Esophagus muscularis mucosa (tissue), 4 donors: ENCODE measurements around the gene RIPPLY2. TPM values are rescaled to one million over a fixed set of nuclear protein-coding genes. Genes with fewer than 3 reads are reported as not detected.

Experiments used
- DNase-seq: peaks from one replicate; pipeline ENCODE4 v3.0.0-alpha.2; 2017; ENCODE audit errors: extremely low spot score
- H3K27ac ChIP-seq, 4 donors: fragments of 200-600 bp; sonication (generic); replicated peaks in 1 of 4; 1 replicate in 3 of 4; 2 replicates in 1 of 4; pipeline ENCODE4 v1.5.1; 2016 to 2019; ENCODE audit warnings: mild to moderate bottlenecking in 1 of 4
- H3K27me3 ChIP-seq, 4 donors: fragments of 200-600 bp; sonication (generic); one replicate each; pipeline versions ENCODE4 v1.5.1 to v1.6.0; 2016 to 2019
- H3K36me3 ChIP-seq, 4 donors: fragments of 200-600 bp; sonication (generic); one replicate each; pipeline ENCODE4 v1.5.1; 2016 to 2019
- H3K4me1 ChIP-seq, 4 donors: fragments of 200-600 bp; sonication (generic); one replicate each; pipeline ENCODE4 v1.5.1; 2016 to 2019
- H3K4me3 ChIP-seq, 4 donors: fragments of 200-600 bp; sonication (generic); 1 replicate in 2 of 4; 2 replicates in 2 of 4; pipeline ENCODE4 v1.5.1; 2016 to 2019; ENCODE audit warnings: mild to moderate bottlenecking in 4 of 4, moderate library complexity in 1 of 4
- H3K9me3 ChIP-seq, 4 donors: fragments of 200-600 bp; sonication (generic); 1 replicate in 3 of 4; 2 replicates in 1 of 4; pipeline ENCODE4 v1.5.1; 2016 to 2019
- EP300 ChIP-seq: sonication (generic); formaldehyde crosslinking; IDR thresholded peaks from one replicate; pipeline ENCODE4 v1.6.1; 2017; ENCODE audit warnings: antibody characterized with exemption
- POLR2A ChIP-seq: fragments of 450-650 bp; IDR thresholded peaks from one replicate; pipeline ENCODE4 v1.6.1; 2017; ENCODE audit warnings: antibody characterized with exemption, moderate library complexity, mild to moderate bottlenecking, low read depth
- POLR2AphosphoS5 ChIP-seq, 2 donors: sonication (generic); formaldehyde crosslinking; IDR thresholded peaks; one replicate each; pipeline ENCODE4 v1.6.1; 2017; ENCODE audit warnings: antibody characterized with exemption in 2 of 2
- WGBS: methylation state at CpG from one replicate; pipeline ENCODE4 v1.1.5; 2018; 5-methylcytosine and 5-hydroxymethylcytosine counted together
- intact Hi-C: fragments of 100-400 bp; cut with DNase I; formaldehyde crosslinking; loops from one replicate; pipeline ENCODE4 v1.15.1; 2023
- total RNA-seq, 4 donors: library from RNA; depleted of rRNA; stranded (reverse); fragments of >200 nt; gene quantifications; one replicate each; pipeline versions ENCODE4 v1.1.0 to v1.2.1, GENCODE V29; 2016
- TF ChIP-seq, protein P1 (sequence below), 3 experiments: fragments of 200-600 bp in 2 of 3; fragments of 450-650 bp in 1 of 3; sonication (generic) in 2 of 3; IDR thresholded peaks; one replicate each; pipeline ENCODE4 v1.5.1; 2017 to 2019; ENCODE audit warnings: antibody characterized with exemption in 3 of 3, mild to moderate bottlenecking in 2 of 3, moderate library complexity in 1 of 3

The RIPPLY2 gene
- total RNA-seq, 4 donors from 2014 or later: not detected

DNA sequence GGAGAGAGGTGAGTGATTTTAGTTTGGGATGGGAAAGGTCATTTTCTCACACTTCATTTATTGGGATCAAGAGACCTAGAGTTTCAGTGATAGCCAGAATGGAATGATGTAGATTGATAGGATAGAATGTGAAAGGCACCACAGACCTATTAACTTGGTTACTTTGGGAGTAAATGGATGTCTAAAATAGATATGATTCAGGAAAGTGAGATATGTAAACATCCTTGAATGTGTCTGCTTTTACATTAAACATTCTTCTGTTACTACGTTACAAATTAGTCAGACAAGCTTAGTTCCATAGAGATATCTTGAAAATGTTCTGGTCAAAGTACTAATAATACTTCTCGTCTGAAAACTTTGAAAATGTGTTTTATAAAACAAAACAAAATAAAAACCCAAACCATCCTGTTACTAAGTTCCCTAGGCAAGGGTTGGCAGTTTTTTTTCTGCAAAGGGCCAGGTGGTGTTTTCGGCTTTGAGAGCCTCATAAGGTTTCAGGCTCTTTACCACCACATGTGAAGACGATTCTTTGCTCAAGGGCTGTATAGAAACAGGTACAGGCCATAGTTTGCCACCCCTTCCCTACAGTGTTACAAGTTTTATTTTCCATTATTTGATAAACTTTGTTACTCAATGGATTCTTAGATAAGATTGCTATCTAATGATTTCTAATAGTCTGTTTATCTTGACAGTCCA is 9.8 kb downstream of the RIPPLY2 start:
- H3K36me3 ChIP-seq: peaks cover 0 to 35% (median 20%) of the 10 kb centered on the region in 4 donors
- WGBS: 54% methylated on average over 4 of the region's 4 CpGs
- DNase-seq: no peak
- H3K4me3 ChIP-seq: no peak overlapping the region
- peaks cover 19 to 37% (median 31%) of the 10 kb centered on the region in 4 donors for H3K4me1 ChIP-seq
- TF ChIP-seq POLR2A (no peak), POLR2AphosphoS5 (IDR thresholded peaks at IDR 0.05) (no peak)
- no peaks in the 10 kb centered on the region for H3K27me3 ChIP-seq
- no peaks in the 10 kb centered on the region for H3K9me3 ChIP-seq
- H3K27ac ChIP-seq: no peak overlapping the region
- intact Hi-C loops: no loop called here

DNA sequence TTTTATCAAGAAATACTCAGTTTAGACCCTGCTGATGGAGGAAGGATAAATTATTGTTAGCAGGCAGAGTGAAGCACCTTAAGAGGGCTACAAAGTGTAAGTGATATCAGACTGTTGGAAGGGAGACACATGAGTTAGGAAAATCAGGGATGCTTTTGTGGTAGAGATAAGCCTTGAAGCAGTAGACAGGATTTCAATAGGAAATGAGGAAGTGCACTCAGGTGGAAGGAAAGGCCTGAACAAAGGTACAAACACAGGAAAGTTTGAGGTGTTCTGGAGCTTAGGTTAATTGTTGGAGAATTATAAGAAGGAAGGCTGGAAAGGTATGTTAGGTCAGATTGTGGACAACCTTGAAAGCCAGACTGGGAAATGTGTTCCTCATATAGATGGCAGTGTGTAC is 13.9 kb downstream of the RIPPLY2 start:
- no peak overlapping the region for H3K27ac ChIP-seq

DNA sequence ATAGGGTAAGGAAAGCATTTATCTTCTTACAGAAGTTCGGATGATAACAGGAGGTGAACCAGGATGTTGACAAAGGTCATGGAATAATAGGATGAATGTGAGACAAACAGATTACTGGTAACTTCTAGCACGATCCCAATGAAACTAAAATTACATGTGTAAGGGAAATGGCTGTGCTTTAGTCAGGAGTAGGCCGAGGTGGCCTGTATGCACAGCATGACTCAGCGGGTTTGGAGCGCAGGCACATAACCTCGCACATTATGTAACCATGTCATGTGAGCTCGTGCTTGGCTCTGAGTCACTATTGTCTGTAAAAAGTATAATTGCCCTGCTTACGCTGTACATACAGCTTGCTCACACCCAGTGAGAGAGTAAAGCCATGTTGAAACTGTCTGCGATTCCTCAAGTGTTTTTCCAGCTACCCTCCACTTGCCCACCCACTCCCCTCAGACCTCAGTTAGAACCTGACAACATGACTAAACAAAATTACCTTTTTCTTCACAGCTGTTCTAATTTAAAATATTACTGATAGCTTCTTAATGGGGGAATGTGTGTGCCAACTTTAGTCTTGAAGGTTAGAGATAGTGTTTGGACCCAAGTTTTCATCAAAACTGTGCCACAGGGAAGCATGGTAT is 14.5 kb downstream of the RIPPLY2 start:
- no peak for DNase-seq
- 92% methylated on average over 9 of the region's 9 CpGs for WGBS

More for the DNA sequence above, 13.9 kb downstream of the RIPPLY2 start:
- no peak for DNase-seq
- H3K4me3 ChIP-seq: no peak overlapping the region
- H3K27me3 ChIP-seq: no peaks in the 10 kb centered on the region
- peaks cover 0 to 35% (median 20%) of the 10 kb centered on the region in 4 donors for H3K36me3 ChIP-seq
- intact Hi-C loops: no loop called here
- TF ChIP-seq, protein P1, sequence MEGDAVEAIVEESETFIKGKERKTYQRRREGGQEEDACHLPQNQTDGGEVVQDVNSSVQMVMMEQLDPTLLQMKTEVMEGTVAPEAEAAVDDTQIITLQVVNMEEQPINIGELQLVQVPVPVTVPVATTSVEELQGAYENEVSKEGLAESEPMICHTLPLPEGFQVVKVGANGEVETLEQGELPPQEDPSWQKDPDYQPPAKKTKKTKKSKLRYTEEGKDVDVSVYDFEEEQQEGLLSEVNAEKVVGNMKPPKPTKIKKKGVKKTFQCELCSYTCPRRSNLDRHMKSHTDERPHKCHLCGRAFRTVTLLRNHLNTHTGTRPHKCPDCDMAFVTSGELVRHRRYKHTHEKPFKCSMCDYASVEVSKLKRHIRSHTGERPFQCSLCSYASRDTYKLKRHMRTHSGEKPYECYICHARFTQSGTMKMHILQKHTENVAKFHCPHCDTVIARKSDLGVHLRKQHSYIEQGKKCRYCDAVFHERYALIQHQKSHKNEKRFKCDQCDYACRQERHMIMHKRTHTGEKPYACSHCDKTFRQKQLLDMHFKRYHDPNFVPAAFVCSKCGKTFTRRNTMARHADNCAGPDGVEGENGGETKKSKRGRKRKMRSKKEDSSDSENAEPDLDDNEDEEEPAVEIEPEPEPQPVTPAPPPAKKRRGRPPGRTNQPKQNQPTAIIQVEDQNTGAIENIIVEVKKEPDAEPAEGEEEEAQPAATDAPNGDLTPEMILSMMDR (IDR thresholded peaks at IDR 0.05): no peak
- no peak for TF ChIP-seq POLR2AphosphoS5 (IDR thresholded peaks at IDR 0.05)
- H3K4me1 ChIP-seq: peaks cover 0 to 12% (median 5%) of the 10 kb centered on the region in 4 donors
- H3K9me3 ChIP-seq: no peaks in the 10 kb centered on the region

DNA sequence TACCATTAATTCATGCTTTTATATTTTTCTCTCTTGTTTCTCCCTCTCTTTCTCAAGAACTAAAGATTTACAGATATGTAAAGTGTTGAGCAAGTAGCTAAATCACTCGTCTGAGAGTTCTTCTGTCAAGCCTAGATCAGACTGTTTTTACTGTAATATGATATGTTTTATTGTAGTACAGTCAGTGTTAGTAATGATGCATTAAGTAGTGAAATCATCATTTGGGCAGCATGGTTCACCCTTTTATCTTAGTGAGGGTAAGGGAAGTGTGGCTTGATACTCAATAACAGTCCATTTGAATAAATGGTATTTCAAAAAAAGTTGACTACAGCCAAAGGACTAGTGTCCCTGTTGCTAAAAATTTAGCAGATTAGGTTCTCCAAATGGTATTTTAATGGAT is 15.5 kb downstream of the RIPPLY2 start:
- 69% methylated on average over 1 of the region's 1 CpG for WGBS
- peaks cover 0 to 3% (median 0%) of the 10 kb centered on the region in 4 donors for H3K4me1 ChIP-seq
- H3K36me3 ChIP-seq: peaks cover 0 to 35% (median 20%) of the 10 kb centered on the region in 4 donors
- no peaks in the 10 kb centered on the region for H3K27me3 ChIP-seq
- no peak overlapping the region for H3K27ac ChIP-seq
- intact Hi-C loops: no loop called here
- H3K4me3 ChIP-seq: no peak overlapping the region
- no peaks in the 10 kb centered on the region for H3K9me3 ChIP-seq
- DNase-seq: no peak
- TF ChIP-seq, protein P1 (IDR thresholded peaks at IDR 0.05): no peak
- TF ChIP-seq EP300 (no peak), POLR2A (no peak), POLR2AphosphoS5 (IDR thresholded peaks at IDR 0.05) (no peak)

More for the DNA sequence above, 14.5 kb downstream of the RIPPLY2 start:
- no peaks in the 10 kb centered on the region for H3K9me3 ChIP-seq
- TF ChIP-seq, protein P1 (IDR thresholded peaks at IDR 0.05): no peak
- no peak for TF ChIP-seq EP300
- no peak for TF ChIP-seq POLR2A
- no peak for TF ChIP-seq POLR2AphosphoS5 (IDR thresholded peaks at IDR 0.05)
- no peaks in the 10 kb centered on the region for H3K27me3 ChIP-seq
- intact Hi-C loops: no loop called here
- H3K4me1 ChIP-seq: peaks cover 0 to 7% (median 2%) of the 10 kb centered on the region in 4 donors
- H3K36me3 ChIP-seq: peaks cover 0 to 35% (median 20%) of the 10 kb centered on the region in 4 donors
- H3K27ac ChIP-seq: no peak overlapping the region
- H3K4me3 ChIP-seq: no peak overlapping the region

DNA sequence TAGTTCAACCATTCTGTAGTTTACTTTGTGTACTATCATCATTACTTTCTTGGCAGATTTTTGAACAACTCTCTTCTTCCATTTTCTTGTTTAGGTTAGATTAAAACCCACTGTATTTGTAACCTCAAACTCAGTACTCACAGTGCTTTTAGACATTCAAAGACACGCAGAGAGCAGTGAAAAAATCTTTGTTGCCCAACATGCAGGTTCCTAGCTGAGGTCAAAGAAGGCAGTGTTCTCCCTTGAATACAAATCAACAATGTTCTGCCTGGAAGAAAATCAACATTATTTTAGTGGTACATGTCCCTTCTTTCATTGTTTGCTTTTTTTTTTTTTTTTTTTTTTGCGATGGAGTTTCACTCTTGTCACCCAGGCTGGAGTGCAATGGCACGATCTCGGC is 17.5 kb downstream of the RIPPLY2 start:
- H3K27ac ChIP-seq: no peak overlapping the region
- no peaks in the 10 kb centered on the region for H3K9me3 ChIP-seq
- no peak for TF ChIP-seq POLR2A
- no peak for TF ChIP-seq EP300
- no peak for TF ChIP-seq POLR2AphosphoS5 (IDR thresholded peaks at IDR 0.05)
- TF ChIP-seq, protein P1 (IDR thresholded peaks at IDR 0.05): no peak
- peaks cover 0 to 3% (median 0%) of the 10 kb centered on the region in 4 donors for H3K4me1 ChIP-seq
- intact Hi-C loops: no loop called here
- no peaks in the 10 kb centered on the region for H3K27me3 ChIP-seq
- WGBS: 93% methylated on average over 4 of the region's 4 CpGs
- H3K4me3 ChIP-seq: no peak overlapping the region
- H3K36me3 ChIP-seq: peaks cover 0 to 20% (median 14%) of the 10 kb centered on the region in 4 donors
- no peak for DNase-seq
